ENCODE data around the gene FBXW7.

DNA sequence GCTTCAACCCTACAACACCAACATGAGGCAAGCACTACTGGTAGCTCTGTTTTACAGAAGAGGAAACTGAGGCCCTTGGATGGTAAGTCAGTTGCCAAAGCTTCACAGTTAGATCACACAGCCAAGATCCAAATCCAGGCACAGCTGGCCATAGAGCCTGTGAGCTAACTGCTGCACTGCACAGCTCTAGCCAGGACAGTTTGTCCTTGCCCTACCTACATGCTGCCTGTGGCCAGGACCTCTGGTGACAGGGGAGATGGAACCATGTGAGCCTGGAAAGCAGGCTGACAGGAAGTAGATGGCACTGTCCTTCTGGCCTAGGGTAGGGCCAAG, 257.8 kb downstream of the FBXW7 start:
- TF ChIP-seq CTCF (conservative IDR thresholded peaks at IDR 0.05 in 1 of 2, IDR thresholded peaks at IDR 0.05 in 1 of 2; ENCODE audit: low read depth in 1 of 2, low read length in 2 of 2) (no peak), EZH2 (IDR thresholded peaks at IDR 0.05; ENCODE audit: low read length, missing control alignments) (no peak)
